HG03520 (cell line): ENCODE data around the gene RAMP3.
"Not testable (repeated sequence)": the region's sequence is repeated elsewhere in the genome, so short reads cannot be mapped to it uniquely, and the experiment has no call there.

Experiments used
- ATAC-seq: cut with Tn5 transposase; IDR thresholded peaks from one replicate; pipeline ENCODE4 v1.9.1; 2021; ENCODE audit warnings: mild to moderate bottlenecking, moderate library complexity; ENCODE audit not compliant: unreplicated experiment

RAMP3 gene

GRCh38 chr7:45155941-45156340 is 1.6 kb upstream of the RAMP3 start:
- ATAC-seq, result no peak

- ATAC-seq, result no peak
Measured at GRCh38 chr7:45156516-45157272, 897 bp upstream of the RAMP3 start.

- no peak for ATAC-seq
Measured at GRCh38 chr7:45157286-45157652, 322 bp upstream of the RAMP3 start.

- no peak for ATAC-seq
Measured at GRCh38 chr7:45158471-45158870, 880 bp downstream of the RAMP3 start.

- no peak for ATAC-seq
Measured at GRCh38 chr7:45159296-45159695, 1.7 kb downstream of the RAMP3 start.

- no peak for ATAC-seq
Measured at GRCh38 chr7:45160417-45160881, 2.9 kb downstream of the RAMP3 start.

GRCh38 chr7:45161138-45161537 is 3.5 kb downstream of the RAMP3 start:
- no peak for ATAC-seq

- no peak for ATAC-seq
Measured at GRCh38 chr7:45161842-45162241, 4.3 kb downstream of the RAMP3 start.

- ATAC-seq, result no peak
Measured at GRCh38 chr7:45162311-45162845, 4.8 kb downstream of the RAMP3 start.

- ATAC-seq, result no peak
Measured at GRCh38 chr7:45162943-45163691, 5.5 kb downstream of the RAMP3 start.

GRCh38 chr7:45163692-45164052 is 6.1 kb downstream of the RAMP3 start:
- ATAC-seq, result no peak

- not testable (repeated sequence) for ATAC-seq
Measured at GRCh38 chr7:45164271-45164670, 6.7 kb downstream of the RAMP3 start.

GRCh38 chr7:45165857-45166256 is 8.3 kb downstream of the RAMP3 start:
- ATAC-seq, result no peak

- ATAC-seq, result no peak
Measured at GRCh38 chr7:45171946-45172345, 14.4 kb downstream of the RAMP3 start.

GRCh38 chr7:45173596-45174327 is 16.2 kb downstream of the RAMP3 start:
- ATAC-seq, result no peak

GRCh38 chr7:45174328-45174610 is 16.7 kb downstream of the RAMP3 start:
- no peak for ATAC-seq

- no peak for ATAC-seq
Measured at GRCh38 chr7:45174966-45175765, 17.6 kb downstream of the RAMP3 start.

GRCh38 chr7:45176091-45176490 is 18.5 kb downstream of the RAMP3 start:
- no peak for ATAC-seq

GRCh38 chr7:45176886-45177731 is 19.5 kb downstream of the RAMP3 start:
- ATAC-seq, result no peak

GRCh38 chr7:45177801-45178200 is 20.2 kb downstream of the RAMP3 start:
- no peak for ATAC-seq
